DND-41 (cell line): Measurements from ENCODE around the gene ARHGEF17.
A peak's percentile ranks its signal among the peaks of the same experiment; 100 is the strongest.

ENCODE experiments used
- ATAC-seq: fragments of 200-7000 bp; cut with Tn5 transposase; 3 replicates; pipeline ENCODE4 v1.9.1; 2021; ENCODE audit warnings: low read depth; ENCODE audit not compliant: insufficient read depth
- DNase-seq: peaks from one replicate; pipeline ENCODE4 v3.0.0-alpha.2; 2020
- H2AFZ ChIP-seq: 2 replicates; pipeline ENCODE4 v1.6.0; 2012; ENCODE audit warnings: low read depth, low read length
- H3K27ac ChIP-seq: 2 replicates; pipeline ENCODE4 v1.5.1; 2012; ENCODE audit warnings: low read length, inconsistent platforms
- H3K27me3 ChIP-seq: fragments of 200-600 bp; sonication (generic); 2 replicates; pipeline ENCODE4 v1.6.0; 2012; ENCODE audit warnings: low read length, mild to moderate bottlenecking, inconsistent platforms; ENCODE audit not compliant: insufficient read depth, poor library complexity
- H3K36me3 ChIP-seq: 2 replicates; pipeline ENCODE4 v1.5.1; 2012; ENCODE audit warnings: low read length, inconsistent platforms; ENCODE audit not compliant: insufficient read depth
- H3K4me1 ChIP-seq: 2 replicates; pipeline ENCODE4 v1.5.1; 2012; ENCODE audit warnings: mild to moderate bottlenecking, low read length; ENCODE audit not compliant: insufficient read depth
- H3K4me2 ChIP-seq: 2 replicates; pipeline ENCODE4 v1.6.0; 2012; ENCODE audit warnings: mild to moderate bottlenecking, moderate library complexity, low read length, inconsistent platforms; ENCODE audit not compliant: insufficient read depth
- H3K4me3 ChIP-seq, 2 experiments: fragments of 200-600 bp in 1 of 2; shearing (Covaris generic) in 1 of 2; 2 replicates each; pipeline ENCODE4 v1.5.1; 2012 to 2016; ENCODE audit warnings: inconsistent platforms in 2 of 2, low read length in 2 of 2, mild to moderate bottlenecking in 2 of 2, low read depth in 1 of 2, moderate library complexity in 1 of 2
- H3K79me2 ChIP-seq: 2 replicates; pipeline ENCODE4 v1.6.0; 2012; ENCODE audit warnings: low read length, inconsistent platforms; ENCODE audit not compliant: insufficient read depth
- H3K9ac ChIP-seq: 2 replicates; pipeline ENCODE4 v1.6.0; 2012; ENCODE audit warnings: low read depth, mild to moderate bottlenecking, inconsistent platforms, low read length, moderate library complexity
- H3K9me3 ChIP-seq: 2 replicates; pipeline ENCODE4 v1.5.1; 2012; ENCODE audit warnings: low read length, moderate library complexity, mild to moderate bottlenecking, inconsistent platforms; ENCODE audit not compliant: insufficient read depth, severe bottlenecking
- H4K20me1 ChIP-seq: 2 replicates; pipeline ENCODE4 v1.6.0; 2012; ENCODE audit warnings: low read length; ENCODE audit not compliant: insufficient read depth
- CTCF ChIP-seq: IDR thresholded peaks from 2 replicates; pipeline ENCODE4 v1.5.1; 2012; ENCODE audit warnings: borderline replicate concordance, low read length, moderate library complexity, mild to moderate bottlenecking; ENCODE audit not compliant: poor library complexity, severe bottlenecking; ENCODE audit errors: extremely low read depth
- EZH2 ChIP-seq: IDR thresholded peaks from 3 replicates; pipeline ENCODE4 v1.6.1; 2012; ENCODE audit warnings: borderline replicate concordance, low read depth, mild to moderate bottlenecking, moderate library complexity, low read length, inconsistent platforms; ENCODE audit not compliant: severe bottlenecking

ARHGEF17 gene

DNA sequence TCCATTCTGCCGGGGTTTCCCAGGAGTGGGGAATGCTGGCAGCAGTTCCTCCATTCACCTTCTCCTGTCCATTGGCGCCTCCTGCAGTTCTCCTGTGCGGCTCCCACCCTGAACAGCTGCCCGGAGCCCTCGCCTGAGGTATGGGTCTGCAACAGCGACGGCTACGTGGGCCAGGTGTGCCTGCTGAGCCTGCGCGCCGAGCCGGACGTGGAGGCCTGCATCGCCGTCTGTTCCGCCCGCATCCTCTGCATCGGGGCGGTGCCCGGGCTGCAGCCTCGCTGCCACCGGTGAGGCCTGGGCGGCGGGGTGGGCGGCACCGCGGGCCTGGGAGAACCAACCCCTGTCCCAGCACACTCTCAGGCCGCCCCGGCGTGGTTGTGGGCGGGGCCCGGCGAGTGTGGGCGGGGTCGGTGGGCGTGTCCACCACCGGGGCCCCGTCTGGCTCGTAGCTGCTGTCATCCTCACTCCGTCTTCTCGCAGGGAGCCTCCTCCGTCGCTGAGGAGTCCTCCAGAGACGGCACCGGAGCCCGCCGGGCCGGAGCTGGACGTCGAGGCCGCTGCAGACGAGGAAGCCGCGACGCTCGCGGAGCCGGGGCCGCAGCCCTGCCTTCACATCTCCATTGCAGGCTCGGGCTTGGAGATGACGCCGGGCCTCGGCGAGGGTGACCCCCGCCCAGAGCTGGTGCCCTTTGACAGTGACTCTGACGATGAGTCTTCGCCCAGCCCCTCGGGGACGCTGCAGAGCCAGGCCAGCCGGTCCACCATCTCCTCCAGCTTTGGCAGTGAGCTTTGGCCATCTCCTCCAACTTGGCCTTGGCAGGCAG, 54.1 kb downstream of the ARHGEF17 start:
- H3K4me1 ChIP-seq, result peaks cover 6% of the 10 kb centered on the region
- no peaks in the 10 kb centered on the region for H3K36me3 ChIP-seq
- no peak overlapping the region for H3K4me3 ChIP-seq
- H3K79me2 ChIP-seq, result no peaks in the 10 kb centered on the region
- no peak overlapping the region for H3K4me2 ChIP-seq
- H2AFZ ChIP-seq, result no peak overlapping the region
- no peak for TF ChIP-seq CTCF
- no peak for TF ChIP-seq EZH2
- peaks cover 3% of the 10 kb centered on the region; the same call in 1 of the 2 replicates for H4K20me1 ChIP-seq
- ATAC-seq, result no peak
- H3K27me3 ChIP-seq, result no peaks in the 10 kb centered on the region
- no peak overlapping the region for H3K9ac ChIP-seq
- no peak for DNase-seq
- no peaks in the 10 kb centered on the region for H3K9me3 ChIP-seq
- no peak overlapping the region for H3K27ac ChIP-seq

DNA sequence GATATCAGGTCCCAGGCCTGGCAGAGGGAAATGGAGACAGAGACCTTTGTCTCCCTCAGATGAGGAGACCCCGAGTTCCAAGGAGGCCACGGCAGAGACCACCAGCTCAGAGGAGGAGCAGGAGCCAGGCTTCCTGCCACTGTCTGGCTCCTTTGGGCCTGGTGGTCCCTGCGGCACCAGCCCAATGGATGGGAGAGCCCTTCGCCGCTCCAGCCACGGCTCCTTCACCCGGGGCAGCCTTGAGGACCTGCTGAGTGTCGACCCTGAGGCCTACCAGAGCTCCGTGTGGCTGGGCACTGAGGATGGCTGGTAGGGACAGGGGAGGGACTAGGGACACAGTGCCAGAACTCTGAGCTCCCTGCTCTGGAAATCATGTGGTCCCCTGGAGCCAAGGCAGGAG, 55.1 kb downstream of the ARHGEF17 start:
- Histone ChIP-seq H3K4me2 (no peak overlapping the region), H3K27ac (no peak overlapping the region), H3K79me2 (no peaks in the 10 kb centered on the region), H3K36me3 (no peaks in the 10 kb centered on the region), H3K9ac (no peak overlapping the region), H3K4me3 (no peak overlapping the region), H3K4me1 (peaks cover 6% of the 10 kb centered on the region), H3K9me3 (no peaks in the 10 kb centered on the region), H2AFZ (no peak overlapping the region), H3K27me3 (no peaks in the 10 kb centered on the region), H4K20me1 (peaks cover 3% of the 10 kb centered on the region; the same call in 1 of the 2 replicates)
- TF ChIP-seq CTCF, result no peak
- TF ChIP-seq EZH2, result no peak
- DNase-seq, result no peak
- no peak for ATAC-seq

GRCh38 chr11:73365352-73366264, 57.5 kb downstream of the ARHGEF17 start:
- peaks cover 6% of the 10 kb centered on the region for H3K4me1 ChIP-seq
- no peak for TF ChIP-seq CTCF
- no peak for TF ChIP-seq EZH2
- no peak for DNase-seq
- no peak overlapping the region for H3K9ac ChIP-seq
- H3K27me3 ChIP-seq, result no peaks in the 10 kb centered on the region
- H3K9me3 ChIP-seq, result no peaks in the 10 kb centered on the region
- no peaks in the 10 kb centered on the region for H3K79me2 ChIP-seq
- no peaks in the 10 kb centered on the region for H4K20me1 ChIP-seq
- H3K27ac ChIP-seq, result no peak overlapping the region
- no peak overlapping the region for H2AFZ ChIP-seq
- no peak overlapping the region for H3K4me2 ChIP-seq
- no peak overlapping the region for H3K4me3 ChIP-seq
- ATAC-seq, result peak; percentile 26; the same call in 1 of the 3 replicates
- H3K36me3 ChIP-seq, result no peaks in the 10 kb centered on the region
